DOHH2 (cell line): ENCODE data around the gene ATP2B2.

ENCODE experiments used
- H3F3A ChIP-seq: fragments of 200-600 bp; sonication (generic), shearing (Covaris generic); 2 replicates; pipeline ENCODE4 v1.6.0; 2016; ENCODE audit warnings: antibody characterized with exemption, mild to moderate bottlenecking; ENCODE audit not compliant: control insufficient read depth, insufficient read depth
- H3K27ac ChIP-seq: fragments of 200-600 bp; sonication (generic); 2 replicates; pipeline ENCODE4 v1.5.1; 2014; ENCODE audit warnings: low read depth, mild to moderate bottlenecking, low read length, moderate library complexity
- H3K27me3 ChIP-seq: fragments of 200-600 bp; sonication (generic); 2 replicates; pipeline ENCODE4 v1.6.1; 2014; ENCODE audit warnings: mild to moderate bottlenecking, low read length, mixed read lengths; ENCODE audit not compliant: control insufficient read depth
- H3K36me3 ChIP-seq: fragments of 200-600 bp; sonication (generic); 2 replicates; pipeline ENCODE4 v1.6.1; 2014; ENCODE audit warnings: mild to moderate bottlenecking, low read length, moderate library complexity, mixed read lengths; ENCODE audit not compliant: control insufficient read depth
- H3K4me1 ChIP-seq: fragments of 200-600 bp; sonication (generic); 2 replicates; pipeline ENCODE4 v1.6.1; 2014; ENCODE audit warnings: mild to moderate bottlenecking, low read length, mixed read lengths; ENCODE audit not compliant: control insufficient read depth
- H3K4me2 ChIP-seq: fragments of 200-600 bp; sonication (generic); 2 replicates; pipeline ENCODE4 v1.6.0; 2014; ENCODE audit warnings: mild to moderate bottlenecking, low read length, moderate library complexity
- H3K4me3 ChIP-seq: fragments of 200-600 bp; sonication (generic); 2 replicates; pipeline ENCODE4 v1.5.1; 2014; ENCODE audit warnings: mild to moderate bottlenecking, low read length, mixed read lengths
- H3K79me2 ChIP-seq: fragments of 200-600 bp; sonication (generic); 2 replicates; pipeline ENCODE4 v1.6.1; 2014; ENCODE audit warnings: mild to moderate bottlenecking, low read length, mixed read lengths; ENCODE audit not compliant: control insufficient read depth
- H3K9me2 ChIP-seq: fragments of 200-600 bp; sonication (generic); replicated peaks from 2 replicates; pipeline ENCODE4 v1.6.1; 2014; ENCODE audit warnings: mild to moderate bottlenecking, low read length, mixed read lengths; ENCODE audit not compliant: control insufficient read depth
- H3K9me3 ChIP-seq: fragments of 200-600 bp; sonication (generic); 2 replicates; pipeline ENCODE4 v1.6.1; 2014; ENCODE audit warnings: antibody characterized with exemption, low read length, mixed read lengths; ENCODE audit not compliant: control insufficient read depth, insufficient read depth
- H4K20me1 ChIP-seq: fragments of 200-600 bp; sonication (generic); 2 replicates; pipeline ENCODE4 v1.6.0; 2014; ENCODE audit warnings: low read depth, mild to moderate bottlenecking, antibody characterized with exemption, low read length, moderate library complexity; ENCODE audit not compliant: control insufficient read depth, insufficient read depth
- CTCF ChIP-seq: fragments of 200-600 bp; sonication (generic); IDR thresholded peaks from one replicate; pipeline ENCODE4 v1.5.1; 2014; ENCODE audit warnings: antibody characterized with exemption, mild to moderate bottlenecking, low read depth, low read length; ENCODE audit not compliant: poor library complexity, severe bottlenecking
- EZH2phosphoT487 ChIP-seq: fragments of 200-600 bp; sonication (generic); IDR thresholded peaks from 2 replicates; pipeline ENCODE4 v1.6.1; 2017; ENCODE audit warnings: borderline replicate concordance, mild to moderate bottlenecking, antibody characterized with exemption, low read length, moderate library complexity, mixed read lengths

Gene ATP2B2

GRCh38 chr3:10445561-10446175 is 59.7 kb downstream of the ATP2B2 start:
- TF ChIP-seq CTCF (no peak), EZH2phosphoT487 (no peak)
- H3K4me2 ChIP-seq = no peak overlapping the region

GRCh38 chr3:10444511-10444910 is 60.9 kb downstream of the ATP2B2 start:
- no peak overlapping the region for H3K4me3 ChIP-seq
- peaks cover 9% of the 10 kb centered on the region for H3K4me1 ChIP-seq
- no peak overlapping the region for H3K4me2 ChIP-seq
- TF ChIP-seq EZH2phosphoT487 = no peak
- TF ChIP-seq CTCF = no peak
- H3K79me2 ChIP-seq = no peaks in the 10 kb centered on the region
- no peaks in the 10 kb centered on the region for H3K9me2 ChIP-seq
- H3F3A ChIP-seq = no peaks in the 10 kb centered on the region
- no peaks in the 10 kb centered on the region for H4K20me1 ChIP-seq
- H3K36me3 ChIP-seq = no peaks in the 10 kb centered on the region
- peaks cover 13% of the 10 kb centered on the region for H3K27me3 ChIP-seq
- no peak overlapping the region for H3K27ac ChIP-seq
- H3K9me3 ChIP-seq = no peaks in the 10 kb centered on the region

More at GRCh38 chr3:10445561-10446175, 59.7 kb downstream of the ATP2B2 start:
- H3K79me2 ChIP-seq = no peaks in the 10 kb centered on the region
- H3K9me2 ChIP-seq = no peaks in the 10 kb centered on the region
- H3F3A ChIP-seq = no peaks in the 10 kb centered on the region
- no peaks in the 10 kb centered on the region for H3K9me3 ChIP-seq
- H3K27ac ChIP-seq = no peak overlapping the region
- H3K27me3 ChIP-seq = peaks cover 13% of the 10 kb centered on the region
- H3K36me3 ChIP-seq = no peaks in the 10 kb centered on the region
- peaks cover 3% of the 10 kb centered on the region for H3K4me1 ChIP-seq
- H3K4me3 ChIP-seq = no peak overlapping the region
- H4K20me1 ChIP-seq = no peaks in the 10 kb centered on the region

- H3K36me3 ChIP-seq = no peaks in the 10 kb centered on the region
- H3K79me2 ChIP-seq = no peaks in the 10 kb centered on the region
- H4K20me1 ChIP-seq = no peaks in the 10 kb centered on the region
- no peak overlapping the region for H3K27ac ChIP-seq
- no peak overlapping the region for H3K4me3 ChIP-seq
- peaks cover 13% of the 10 kb centered on the region for H3K27me3 ChIP-seq
- no peaks in the 10 kb centered on the region for H3K9me3 ChIP-seq
- H3K9me2 ChIP-seq = no peaks in the 10 kb centered on the region
- peaks cover 9% of the 10 kb centered on the region for H3K4me1 ChIP-seq
- H3K4me2 ChIP-seq = no peak overlapping the region
- no peaks in the 10 kb centered on the region for H3F3A ChIP-seq
- TF ChIP-seq EZH2phosphoT487 (no peak), CTCF (no peak)
Observed at GRCh38 chr3:10444110-10444429, 61.3 kb downstream of the ATP2B2 start.
